Measurements from ENCODE around the gene MOV10L1. TPM values are rescaled to one million over a fixed set of nuclear protein-coding genes. Genes with fewer than 3 reads are reported as not detected.

MOV10L1 gene
- total RNA-seq, 4 donors from 2014 or later = 0.25 TPM; not detected in 3

DNA sequence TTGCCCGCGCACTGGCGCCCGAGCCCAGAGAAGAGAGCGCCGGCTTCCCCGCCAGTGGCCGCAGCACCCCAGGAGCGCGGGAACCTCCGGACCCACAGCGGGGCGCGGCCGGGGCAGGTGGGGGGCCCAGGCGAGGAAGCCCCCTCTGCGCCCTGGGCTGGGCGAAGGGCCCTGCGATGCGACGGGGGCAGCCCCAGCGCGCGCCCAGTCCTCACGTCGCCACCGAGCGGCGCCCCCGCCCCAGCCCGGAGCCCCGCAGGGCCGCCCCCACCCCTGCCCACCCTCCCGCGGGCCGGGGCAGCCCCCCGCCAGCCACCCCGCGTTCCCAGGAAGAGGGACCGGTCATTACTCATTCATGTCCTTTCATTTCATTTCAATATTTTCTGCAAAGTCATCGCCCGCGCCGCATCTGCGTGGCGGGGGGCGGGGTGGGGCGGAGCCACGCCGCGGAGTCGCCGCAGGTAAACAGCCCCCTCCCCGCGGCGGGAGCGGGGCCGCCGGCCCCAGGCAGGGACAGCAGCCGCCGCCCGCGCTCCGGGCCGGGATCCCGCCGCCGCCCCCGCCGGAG, 80.1 kb downstream of the MOV10L1 start:
- no peak for TF ChIP-seq POLR2A (IDR thresholded peaks at IDR 0.05)
- TF ChIP-seq, protein P1, sequence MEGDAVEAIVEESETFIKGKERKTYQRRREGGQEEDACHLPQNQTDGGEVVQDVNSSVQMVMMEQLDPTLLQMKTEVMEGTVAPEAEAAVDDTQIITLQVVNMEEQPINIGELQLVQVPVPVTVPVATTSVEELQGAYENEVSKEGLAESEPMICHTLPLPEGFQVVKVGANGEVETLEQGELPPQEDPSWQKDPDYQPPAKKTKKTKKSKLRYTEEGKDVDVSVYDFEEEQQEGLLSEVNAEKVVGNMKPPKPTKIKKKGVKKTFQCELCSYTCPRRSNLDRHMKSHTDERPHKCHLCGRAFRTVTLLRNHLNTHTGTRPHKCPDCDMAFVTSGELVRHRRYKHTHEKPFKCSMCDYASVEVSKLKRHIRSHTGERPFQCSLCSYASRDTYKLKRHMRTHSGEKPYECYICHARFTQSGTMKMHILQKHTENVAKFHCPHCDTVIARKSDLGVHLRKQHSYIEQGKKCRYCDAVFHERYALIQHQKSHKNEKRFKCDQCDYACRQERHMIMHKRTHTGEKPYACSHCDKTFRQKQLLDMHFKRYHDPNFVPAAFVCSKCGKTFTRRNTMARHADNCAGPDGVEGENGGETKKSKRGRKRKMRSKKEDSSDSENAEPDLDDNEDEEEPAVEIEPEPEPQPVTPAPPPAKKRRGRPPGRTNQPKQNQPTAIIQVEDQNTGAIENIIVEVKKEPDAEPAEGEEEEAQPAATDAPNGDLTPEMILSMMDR (IDR thresholded peaks at IDR 0.05 in 4 of 5, conservative IDR thresholded peaks at IDR 0.05 in 1 of 5) = no peak
- Histone ChIP-seq H3K27me3 (peaks cover 18 to 27% (median 24%) of the 10 kb centered on the region in 3 donors), H3K27ac (no peak overlapping the region), H3K4me1 (no peaks in the 10 kb centered on the region), H3K4me3 (peak overlapping the region in 3 of 4 donors; percentile 40 to 50 (median 42)), H3K9me3 (no peaks in the 10 kb centered on the region), H3K36me3 (no peaks in the 10 kb centered on the region)
- no peak for ATAC-seq
- intact Hi-C loops (cut with DNase I; ENCODE audit: low total_unique reads) (no loop called here), in situ Hi-C loops (cut with MboI; ENCODE audit: low sequenced_read_pairs in 4 of 4) (no loop called here)
- no peak for DNase-seq

DNA sequence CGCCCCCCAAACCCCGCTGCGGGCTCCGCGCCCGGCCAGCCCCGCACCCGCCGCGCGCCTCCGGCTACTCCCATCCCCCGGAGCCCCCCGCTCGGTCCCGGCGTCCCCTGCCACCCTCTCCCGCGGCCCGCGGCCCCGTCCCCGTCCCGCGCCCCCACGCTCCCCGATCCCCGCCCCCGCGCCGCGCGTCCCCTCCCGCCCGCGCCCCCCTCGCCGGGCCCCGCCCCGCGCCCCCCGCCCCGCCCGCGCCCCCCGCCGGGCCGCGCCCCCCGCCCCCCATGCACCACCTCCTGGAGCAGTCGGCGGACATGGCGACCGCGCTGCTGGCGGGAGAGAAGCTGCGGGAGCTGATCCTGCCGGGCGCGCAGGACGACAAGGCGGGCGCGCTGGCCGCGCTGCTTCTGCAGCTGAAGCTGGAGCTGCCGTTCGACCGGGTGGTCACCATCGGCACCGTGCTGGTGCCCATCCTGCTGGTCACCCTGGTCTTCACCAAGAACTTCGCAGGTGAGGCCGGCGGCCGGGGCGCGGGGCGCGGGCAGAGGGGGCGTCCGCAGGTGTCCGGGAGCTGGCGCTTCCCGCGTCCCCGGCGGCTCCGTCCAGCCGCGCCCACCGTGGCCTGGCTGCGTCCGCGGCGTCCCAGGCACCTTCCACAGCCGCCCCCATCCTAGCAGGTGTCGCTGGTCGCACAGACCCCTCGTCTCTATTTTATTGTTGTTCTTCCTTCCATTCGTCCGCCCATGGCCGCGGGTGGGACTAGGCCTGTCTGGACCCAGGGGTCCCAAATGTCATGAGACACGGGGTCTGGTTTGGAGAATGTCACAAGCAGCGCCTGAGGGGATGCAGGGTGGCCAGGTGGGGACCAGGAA, 80.9 kb downstream of the MOV10L1 start, which contains the start of gene PANX2:
PANX2 (plus strand) TSS at position 279 of the 866 bp plus-strand sequence; CDS start at position 279, 0 bp downstream.
- in situ Hi-C loops (cut with MboI; ENCODE audit: low sequenced_read_pairs in 4 of 4) (no loop called here), intact Hi-C loops (cut with DNase I; ENCODE audit: low total_unique reads) (no loop called here)
- H3K9me3 ChIP-seq = no peaks in the 10 kb centered on the region
- peaks cover 19 to 27% (median 24%) of the 10 kb centered on the region in 3 donors for H3K27me3 ChIP-seq
- ATAC-seq (no peak), DNase-seq (no peak)
- H3K36me3 ChIP-seq = no peaks in the 10 kb centered on the region
- no peaks in the 10 kb centered on the region for H3K4me1 ChIP-seq
- H3K4me3 ChIP-seq = peak within 1 kb of the TSS in 3 of 4 donors; percentile 40 to 50 (median 42)
- no peak within 1 kb of the TSS for H3K27ac ChIP-seq
- TF ChIP-seq POLR2A (IDR thresholded peaks at IDR 0.05) = no peak
- TF ChIP-seq, protein P1 (IDR thresholded peaks at IDR 0.05 in 4 of 5, conservative IDR thresholded peaks at IDR 0.05 in 1 of 5) = no peak

DNA sequence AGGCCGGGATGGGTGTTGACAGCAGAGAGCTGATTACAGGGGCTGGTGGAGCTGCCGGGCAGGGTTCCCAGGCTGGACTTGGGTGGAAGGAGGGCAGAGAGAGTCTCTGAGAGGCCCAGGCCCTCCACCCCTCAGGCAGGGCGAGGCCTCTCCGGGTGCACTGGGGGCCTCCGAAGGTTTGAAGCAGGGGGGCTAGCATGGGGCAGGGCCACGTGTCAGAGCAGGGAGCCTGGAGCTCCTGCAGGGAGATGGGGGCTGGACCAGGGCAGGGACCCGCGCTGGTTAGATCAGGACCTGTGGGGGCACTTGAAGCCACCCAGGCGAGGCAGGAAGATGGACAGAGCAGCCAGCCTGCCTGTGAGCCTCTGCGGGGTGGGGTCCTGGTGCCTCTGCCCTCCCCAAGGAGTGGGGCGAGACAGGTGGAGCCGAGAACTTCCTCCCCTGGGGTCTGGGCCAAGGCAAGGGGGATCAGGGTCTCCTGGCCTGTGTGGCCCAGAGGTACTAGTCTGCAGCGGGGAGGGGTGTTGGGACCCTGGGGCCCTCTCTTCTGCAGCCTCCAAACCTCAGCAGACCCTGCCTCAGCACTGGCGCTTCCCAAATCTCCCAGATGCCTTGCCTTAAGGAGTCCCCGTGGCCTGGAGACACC, 81.6 kb downstream of the MOV10L1 start:
- intact Hi-C loops (cut with DNase I; ENCODE audit: low total_unique reads) = no loop called here
- no peaks in the 10 kb centered on the region for H3K36me3 ChIP-seq
- in situ Hi-C loops (cut with MboI; ENCODE audit: low sequenced_read_pairs in 4 of 4) = no loop called here
- H3K27ac ChIP-seq = no peak overlapping the region
- no peak for TF ChIP-seq POLR2A (IDR thresholded peaks at IDR 0.05)
- TF ChIP-seq, protein P1 (IDR thresholded peaks at IDR 0.05 in 4 of 5, conservative IDR thresholded peaks at IDR 0.05 in 1 of 5) = no peak
- peaks cover 26 to 27% (median 26%) of the 10 kb centered on the region in 3 donors for H3K27me3 ChIP-seq
- no peak overlapping the region for H3K4me3 ChIP-seq
- ATAC-seq = no peak
- no peaks in the 10 kb centered on the region for H3K4me1 ChIP-seq
- no peaks in the 10 kb centered on the region for H3K9me3 ChIP-seq
- DNase-seq = no peak

DNA sequence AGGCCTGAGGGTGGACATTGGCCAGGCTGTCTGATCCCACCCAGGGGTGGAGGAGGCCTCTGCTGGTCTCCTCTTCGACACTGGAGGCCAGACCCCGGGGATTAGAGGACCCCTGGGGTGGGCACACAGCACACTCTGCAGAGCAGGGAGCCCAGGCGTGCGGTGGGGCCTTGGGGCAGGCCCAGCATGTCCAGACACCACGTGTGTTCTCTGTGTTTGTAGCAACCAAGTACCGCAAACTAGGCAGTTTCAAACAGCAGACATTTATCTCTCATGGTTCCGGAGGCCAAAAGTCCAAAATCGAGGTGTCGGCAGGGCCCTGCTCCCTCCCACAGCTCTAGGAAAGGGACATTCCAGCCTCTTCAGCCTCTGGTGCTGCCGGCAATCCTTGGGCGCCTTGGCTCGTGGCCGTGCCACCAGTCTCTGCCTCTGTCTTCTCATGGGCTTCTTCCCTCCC, 82.2 kb downstream of the MOV10L1 start:
- DNase-seq (no peak), ATAC-seq (no peak)
- H3K4me3 ChIP-seq = no peak overlapping the region
- no peak overlapping the region for H3K27ac ChIP-seq
- H3K27me3 ChIP-seq = peaks cover 27 to 32% (median 30%) of the 10 kb centered on the region in 3 donors
- H3K4me1 ChIP-seq = no peaks in the 10 kb centered on the region
- H3K9me3 ChIP-seq = no peaks in the 10 kb centered on the region
- TF ChIP-seq, protein P1 (IDR thresholded peaks at IDR 0.05 in 4 of 5, conservative IDR thresholded peaks at IDR 0.05 in 1 of 5) = no peak
- TF ChIP-seq POLR2A (IDR thresholded peaks at IDR 0.05) = no peak
- no peaks in the 10 kb centered on the region for H3K36me3 ChIP-seq
- in situ Hi-C loops (cut with MboI; ENCODE audit: low sequenced_read_pairs in 4 of 4) (no loop called here), intact Hi-C loops (cut with DNase I; ENCODE audit: low total_unique reads) (no loop called here)

Measured in gastrocnemius medialis (tissue), 4 donors.